A549 (cell line): ENCODE results near the gene CD300C. TPM values are rescaled to one million over a fixed set of nuclear protein-coding genes. Genes with fewer than 3 reads are reported as not detected.

ENCODE experiments used
- polyA plus RNA-seq, 4 experiments: library from polyadenylated mRNA; depleted of rRNA in 3 of 4; stranded (reverse); fragments of >200 nt; fragmentation: RNase III in 1 of 4; extraction: RNeasy Plus Mini Kit Qiagen cat#74134 plus additional on column Dnase treatment in 1 of 4; gene quantifications; 2 replicates in 3 of 4; 3 replicates in 1 of 4; pipeline ENCODE4 v1.2.3, GENCODE V29; 2011 to 2017

CD300C gene
- polyA plus RNA-seq, 2 of the 4 experiments (the other 2 are of a cell fraction) = not detected

Other genes with a start within 250 kb of the CD300C start
- not detected in 2 replicates for gene KIF19, start 219.9 kb downstream of the CD300C start, polyA plus RNA-seq (2011; rRNA removed)
- gene KIF19, start 219.9 kb downstream of the CD300C start, polyA plus RNA-seq (2017; fragmentation: RNase III; extraction: RNeasy Plus Mini Kit Qiagen cat#74134 plus additional on column Dnase treatment) = not detected in 3 replicates
- gene BTBD17, start 184.2 kb downstream of the CD300C start, polyA plus RNA-seq (2011; rRNA removed) = not detected in 2 replicates
- not detected in 3 replicates for gene BTBD17, start 184.2 kb downstream of the CD300C start, polyA plus RNA-seq (2017; fragmentation: RNase III; extraction: RNeasy Plus Mini Kit Qiagen cat#74134 plus additional on column Dnase treatment)
- not detected in 2 replicates for gene GPR142, start 178.6 kb downstream of the CD300C start, polyA plus RNA-seq (2011; rRNA removed)
- gene GPR142, start 178.6 kb downstream of the CD300C start, polyA plus RNA-seq (2017; fragmentation: RNase III; extraction: RNeasy Plus Mini Kit Qiagen cat#74134 plus additional on column Dnase treatment) = not detected in 3 replicates
- 36.5 and 44.2 TPM in 2 replicates for gene GPRC5C, start 114.0 kb downstream of the CD300C start, polyA plus RNA-seq (2011; rRNA removed)
- 42.4 to 49.2 TPM (median 44.0 TPM) in 3 replicates for gene GPRC5C, start 114.0 kb downstream of the CD300C start, polyA plus RNA-seq (2017; fragmentation: RNase III; extraction: RNeasy Plus Mini Kit Qiagen cat#74134 plus additional on column Dnase treatment)
- not detected in 2 replicates for gene CD300A, start 79.5 kb downstream of the CD300C start, polyA plus RNA-seq (2011; rRNA removed)
- gene CD300A, start 79.5 kb downstream of the CD300C start, polyA plus RNA-seq (2017; fragmentation: RNase III; extraction: RNeasy Plus Mini Kit Qiagen cat#74134 plus additional on column Dnase treatment) = not detected in 3 replicates
- not detected in 2 replicates for gene CD300LB, start 14.6 kb downstream of the CD300C start, polyA plus RNA-seq (2011; rRNA removed)
- not detected in 3 replicates for gene CD300LB, start 14.6 kb downstream of the CD300C start, polyA plus RNA-seq (2017; fragmentation: RNase III; extraction: RNeasy Plus Mini Kit Qiagen cat#74134 plus additional on column Dnase treatment)
- gene CD300H, start 21.4 kb upstream of the CD300C start, polyA plus RNA-seq (2011; rRNA removed) = 0.29 TPM in 1 of 2 replicates, not detected in the other
- gene CD300H, start 21.4 kb upstream of the CD300C start, polyA plus RNA-seq (2017; fragmentation: RNase III; extraction: RNeasy Plus Mini Kit Qiagen cat#74134 plus additional on column Dnase treatment) = 0.37 to 0.50 TPM (median 0.45 TPM) in 3 replicates
- not detected in 2 replicates for gene CD300LD, start 46.2 kb upstream of the CD300C start, polyA plus RNA-seq (2011; rRNA removed)
- gene CD300LD, start 46.2 kb upstream of the CD300C start, polyA plus RNA-seq (2017; fragmentation: RNase III; extraction: RNeasy Plus Mini Kit Qiagen cat#74134 plus additional on column Dnase treatment) = not detected in 3 replicates
- not detected in 2 replicates for gene CD300E, start 77.6 kb upstream of the CD300C start, polyA plus RNA-seq (2011; rRNA removed)
- gene CD300E, start 77.6 kb upstream of the CD300C start, polyA plus RNA-seq (2017; fragmentation: RNase III; extraction: RNeasy Plus Mini Kit Qiagen cat#74134 plus additional on column Dnase treatment) = not detected in 3 replicates
- not detected in 2 replicates for gene CD300LF, start 166.8 kb upstream of the CD300C start, polyA plus RNA-seq (2011; rRNA removed)
- gene CD300LF, start 166.8 kb upstream of the CD300C start, polyA plus RNA-seq (2017; fragmentation: RNase III; extraction: RNeasy Plus Mini Kit Qiagen cat#74134 plus additional on column Dnase treatment) = not detected in 3 replicates
- gene RAB37, start 191.1 kb upstream of the CD300C start, polyA plus RNA-seq (2011; rRNA removed) = 15.8 and 18.7 TPM in 2 replicates
- 1.1 to 2.8 TPM (median 2.4 TPM) in 3 replicates for gene RAB37, start 191.1 kb upstream of the CD300C start, polyA plus RNA-seq (2017; fragmentation: RNase III; extraction: RNeasy Plus Mini Kit Qiagen cat#74134 plus additional on column Dnase treatment)
- gene NHERF1, start 202.5 kb upstream of the CD300C start, polyA plus RNA-seq (2011; rRNA removed) = 50.2 and 51.5 TPM in 2 replicates
- gene NHERF1, start 202.5 kb upstream of the CD300C start, polyA plus RNA-seq (2017; fragmentation: RNase III; extraction: RNeasy Plus Mini Kit Qiagen cat#74134 plus additional on column Dnase treatment) = 34.2 to 41.5 TPM (median 40.8 TPM) in 3 replicates
- 42.9 and 43.4 TPM in 2 replicates for gene NAT9, start 230.2 kb upstream of the CD300C start, polyA plus RNA-seq (2011; rRNA removed)
- gene NAT9, start 230.2 kb upstream of the CD300C start, polyA plus RNA-seq (2017; fragmentation: RNase III; extraction: RNeasy Plus Mini Kit Qiagen cat#74134 plus additional on column Dnase treatment) = 63.7 to 74.3 TPM (median 71.4 TPM) in 3 replicates